Endothelial cell of umbilical vein (primary cell): ENCODE data around the gene CYP46A1. TPM values are rescaled to one million over a fixed set of nuclear protein-coding genes. Genes with fewer than 3 reads are reported as not detected.

ENCODE experiments used
- BruUV-seq: library from RNA; stranded (reverse); fragments of 400-500 nt; replicated peaks from 2 replicates; lab custom pipeline; 2021; lab: Mats Ljungman, UMichigan
- CTCF ChIA-PET: fragments of 300-600, 350-600 bp; sonication (Branson Sonifier 250); formaldehyde crosslinking; loops from one replicate; lab custom pipeline; 2021; ENCODE audit warnings: antibody characterized with exemption, inconsistent platforms; lab: Charles Lee
- POLR2A ChIA-PET: fragments of 300-600, 350-600 bp; sonication (Branson Sonifier 250); formaldehyde crosslinking; loops from one replicate; lab custom pipeline; 2021; ENCODE audit warnings: antibody characterized with exemption, inconsistent platforms; lab: Charles Lee
- DNase-seq: peaks from one replicate; pipeline ENCODE4 v3.0.0-alpha.2; 2011; ENCODE audit warnings: low read depth, low spot score
- FAIRE-seq: peaks from 2 replicates; lab custom pipeline; 2011; peaks lifted over from hg19 to GRCh38; lab: Jason Lieb, UNC
- H2AFZ ChIP-seq: 2 replicates; pipeline ENCODE4 v1.6.0; 2012; ENCODE audit warnings: low read depth, low read length, control low read depth, inconsistent platforms
- H3K27ac ChIP-seq: 2 replicates; pipeline ENCODE4 v1.5.1; 2011; ENCODE audit warnings: low read depth, mild to moderate bottlenecking, control low read depth, low read length, moderate library complexity; ENCODE audit not compliant: insufficient read depth
- H3K27me3 ChIP-seq, 2 experiments: 2 replicates each; pipeline versions ENCODE4 v1.6.0 to v1.6.1; 2011; ENCODE audit warnings: low read length in 2 of 2, mixed read lengths in 1 of 2; ENCODE audit not compliant: control insufficient read depth in 2 of 2, insufficient read depth in 2 of 2
- H3K36me3 ChIP-seq, 2 experiments: 2 replicates in 1 of 2; 3 replicates in 1 of 2; pipeline ENCODE4 v1.5.1; 2011; ENCODE audit warnings: low read length in 2 of 2, mild to moderate bottlenecking in 1 of 2, moderate library complexity in 1 of 2; ENCODE audit not compliant: control insufficient read depth in 2 of 2, insufficient read depth in 2 of 2; ENCODE audit errors: extremely low read depth in 1 of 2
- H3K4me1 ChIP-seq: 3 replicates; pipeline ENCODE4 v1.5.1; 2011; ENCODE audit warnings: mild to moderate bottlenecking, low read length; ENCODE audit not compliant: control insufficient read depth, insufficient read depth; ENCODE audit errors: extremely low read depth
- H3K4me2 ChIP-seq: 2 replicates; pipeline ENCODE4 v1.6.1; 2011; ENCODE audit warnings: low read length, control low read depth, mixed read lengths; ENCODE audit not compliant: insufficient read depth
- H3K4me3 ChIP-seq, 3 experiments: fragments of 200-600 bp in 1 of 3; sonication (generic), shearing (Covaris generic) in 1 of 3; replicated peaks in 1 of 3; 2 replicates each; pipeline ENCODE4 v1.5.1; 2011 to 2016; ENCODE audit warnings: control low read depth in 3 of 3, low read length in 3 of 3, mild to moderate bottlenecking in 2 of 3, inconsistent platforms in 1 of 3, low read depth in 1 of 3, moderate library complexity in 1 of 3; ENCODE audit not compliant: insufficient read depth in 1 of 3
- H3K79me2 ChIP-seq: 2 replicates; pipeline ENCODE4 v1.6.0; 2012; ENCODE audit warnings: low read length, inconsistent platforms; ENCODE audit not compliant: control insufficient read depth, insufficient read depth
- H3K9ac ChIP-seq: replicated peaks from 2 replicates; pipeline ENCODE3; 2011; ENCODE audit warnings: low read length, control low read depth; ENCODE audit not compliant: insufficient read depth; ENCODE audit errors: extremely low read depth
- H3K9me1 ChIP-seq: replicated peaks from 3 replicates; pipeline ENCODE4 v1.6.0; 2011; ENCODE audit warnings: mild to moderate bottlenecking, low read length; ENCODE audit not compliant: control insufficient read depth, insufficient read depth; ENCODE audit errors: extremely low read depth
- H3K9me3 ChIP-seq: replicated peaks from 2 replicates; pipeline ENCODE4 v1.5.1; 2012; ENCODE audit warnings: low read length, inconsistent platforms; ENCODE audit not compliant: control insufficient read depth, insufficient read depth
- H4K20me1 ChIP-seq: replicated peaks from 2 replicates; pipeline ENCODE3; 2011; ENCODE audit warnings: mild to moderate bottlenecking, low read length; ENCODE audit not compliant: control insufficient read depth, insufficient read depth; ENCODE audit errors: extremely low read depth
- EZH2 ChIP-seq: IDR thresholded peaks from 2 replicates; pipeline ENCODE4 v1.6.1; 2012; ENCODE audit warnings: borderline replicate concordance, low read depth, mild to moderate bottlenecking, moderate library complexity, low read length, inconsistent platforms; ENCODE audit not compliant: severe bottlenecking
- FOS ChIP-seq: IDR thresholded peaks from 2 replicates; pipeline ENCODE4 v1.6.1; 2011; ENCODE audit warnings: mild to moderate bottlenecking, low read length, moderate library complexity, borderline replicate concordance; ENCODE audit not compliant: insufficient read depth
- GATA2 ChIP-seq: IDR thresholded peaks from 2 replicates; pipeline ENCODE4 v1.7.0; 2011; ENCODE audit warnings: low read depth, mild to moderate bottlenecking, moderate library complexity, mixed read lengths, low read length; ENCODE audit not compliant: insufficient read length, insufficient read depth
- JUN ChIP-seq: IDR thresholded peaks from 2 replicates; pipeline ENCODE4 v1.6.1; 2011; ENCODE audit warnings: borderline replicate concordance, low read depth; ENCODE audit not compliant: insufficient read length, insufficient read depth
- MAX ChIP-seq: IDR thresholded peaks from 2 replicates; pipeline ENCODE4 v1.6.1; 2011; ENCODE audit not compliant: insufficient read depth, insufficient read length
- MYC ChIP-seq: IDR thresholded peaks from one replicate; pipeline ENCODE4 v1.6.1; 2011; ENCODE audit warnings: mild to moderate bottlenecking, low read depth, low read length
- POLR2A ChIP-seq: IDR thresholded peaks from 2 replicates; pipeline ENCODE4 v1.6.1; 2012; ENCODE audit warnings: low read depth, mild to moderate bottlenecking, control low read depth, low read length
- POLR2AphosphoS5 ChIP-seq: IDR thresholded peaks from 2 replicates; pipeline ENCODE4 v1.6.1; 2012; ENCODE audit warnings: low read depth, mild to moderate bottlenecking, control low read depth, low read length, moderate library complexity; ENCODE audit not compliant: insufficient read depth
- dilution Hi-C: fragments of 300-500 bp; cut with MboI; formaldehyde crosslinking; loops from one replicate; pipeline ENCODE4 v1.15.0; 2019; ENCODE audit warnings: low sequenced_read_pairs; ENCODE audit not compliant: extremely low pct_ligation_motif_present
- intact Hi-C: fragments of 100-400 bp; cut with micrococcal nuclease; formaldehyde crosslinking; loops from one replicate; pipeline ENCODE4 v1.10.0; 2022
- polyA plus RNA-seq, 4 experiments: library from polyadenylated mRNA; depleted of rRNA in 3 of 4; stranded (reverse) in 3 of 4; unstranded in 1 of 4; fragments of >200 nt; gene quantifications; 2 replicates each; pipeline versions ENCODE4 v1.2.1 to v1.2.3, GENCODE V29; 2011 to 2012; ENCODE audit warnings: missing spikeins in 1 of 4
- total RNA-seq: library from RNA; stranded (reverse); gene quantifications from 2 replicates; pipeline ENCODE4 v1.2.3, GENCODE V29; 2021
- TF ChIP-seq, protein P1 (sequence below), 2 donors: IDR thresholded peaks; 1 replicate in 1 of 2; 2 replicates in 1 of 2; pipeline ENCODE4 v1.5.1; 2011; ENCODE audit warnings: low read length in 2 of 2, mild to moderate bottlenecking in 2 of 2, moderate library complexity in 2 of 2, control low read depth in 1 of 2, inconsistent platforms in 1 of 2, low read depth in 1 of 2; ENCODE audit not compliant: insufficient read depth in 1 of 2; ENCODE audit errors: extremely low read depth in 1 of 2

CYP46A1 gene
- total and polyA plus RNA-seq, 2 donors (not counting 3 experiments of a cell fraction or from before 2014, with no cell fraction given): 0.03 to 0.24 TPM

- Histone ChIP-seq H3K9ac (no peak overlapping the region), H3K36me3 (no peaks in the 10 kb centered on the region), H3K4me2 (no peak overlapping the region), H3K9me1 (no peaks in the 10 kb centered on the region), H3K27ac (no peak overlapping the region), H3K9me3 (no peaks in the 10 kb centered on the region), H3K27me3 (peaks cover 0 to under 1% of the 10 kb centered on the region in 2 experiments), H4K20me1 (no peaks in the 10 kb centered on the region), H3K79me2 (no peaks in the 10 kb centered on the region), H3K4me3 (no peak overlapping the region), H3K4me1 (no peaks in the 10 kb centered on the region), H2AFZ (no peak overlapping the region)
- intact Hi-C loops (no loop called here), dilution Hi-C loops (no loop called here)
- no TSS peak for BruUV-seq
- DNase-seq: no peak
- no peak for FAIRE-seq
- POLR2A ChIA-PET: no interaction called here
- CTCF ChIA-PET: interaction anchor here (0.8 kb wide), 1 partner anchor 12 kb away, joined by 3 read pairs; no protein-coding TSS in a partner anchor
- TF ChIP-seq POLR2A (no peak), MYC (no peak), GATA2 (no peak), MAX (no peak), EZH2 (no peak), FOS (no peak), POLR2AphosphoS5 (no peak), JUN (no peak)
- TF ChIP-seq, protein P1, sequence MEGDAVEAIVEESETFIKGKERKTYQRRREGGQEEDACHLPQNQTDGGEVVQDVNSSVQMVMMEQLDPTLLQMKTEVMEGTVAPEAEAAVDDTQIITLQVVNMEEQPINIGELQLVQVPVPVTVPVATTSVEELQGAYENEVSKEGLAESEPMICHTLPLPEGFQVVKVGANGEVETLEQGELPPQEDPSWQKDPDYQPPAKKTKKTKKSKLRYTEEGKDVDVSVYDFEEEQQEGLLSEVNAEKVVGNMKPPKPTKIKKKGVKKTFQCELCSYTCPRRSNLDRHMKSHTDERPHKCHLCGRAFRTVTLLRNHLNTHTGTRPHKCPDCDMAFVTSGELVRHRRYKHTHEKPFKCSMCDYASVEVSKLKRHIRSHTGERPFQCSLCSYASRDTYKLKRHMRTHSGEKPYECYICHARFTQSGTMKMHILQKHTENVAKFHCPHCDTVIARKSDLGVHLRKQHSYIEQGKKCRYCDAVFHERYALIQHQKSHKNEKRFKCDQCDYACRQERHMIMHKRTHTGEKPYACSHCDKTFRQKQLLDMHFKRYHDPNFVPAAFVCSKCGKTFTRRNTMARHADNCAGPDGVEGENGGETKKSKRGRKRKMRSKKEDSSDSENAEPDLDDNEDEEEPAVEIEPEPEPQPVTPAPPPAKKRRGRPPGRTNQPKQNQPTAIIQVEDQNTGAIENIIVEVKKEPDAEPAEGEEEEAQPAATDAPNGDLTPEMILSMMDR (IDR thresholded peaks at IDR 0.05; ENCODE audit: extremely low read depth in 1 of 2, insufficient read depth in 1 of 2, low read depth in 1 of 2, low read length in 2 of 2): no peak
These were observed 17.6 kb upstream of the CYP46A1 start for GRCh38 chr14:99666533-99666932.
